Central memory CD8-positive, alpha-beta T cell (primary cell): Measurements from ENCODE around the gene SLC6A3.
"Not testable (repeated sequence)": the region's sequence is repeated elsewhere in the genome, so short reads cannot be mapped to it uniquely, and the experiment has no call there.

Source experiments
- ATAC-seq: fragments of 150-1000 bp; cut with Tn5 transposase; replicated peaks from 2 replicates; pipeline ENCODE4 v1.10.0; 2022; ENCODE audit warnings: mild to moderate bottlenecking, moderate FRiP score, moderate number of reproducible peaks; ENCODE audit not compliant: poor library complexity, severe bottlenecking; ENCODE audit errors: extremely low read depth
- DNase-seq, 2 donors: peaks; one replicate each; pipeline ENCODE4 v3.0.0; 2021; ENCODE audit warnings: low spot score in 2 of 2
- H3K27ac Mint-ChIP-seq: one replicate; pipeline ENCODE4 v1.8.0; 2022; ENCODE audit warnings: low read depth, mild to moderate bottlenecking, moderate library complexity, mixed read lengths
- H3K27me3 Mint-ChIP-seq: one replicate; pipeline ENCODE4 v1.8.0; 2022; ENCODE audit warnings: mixed read lengths
- H3K36me3 Mint-ChIP-seq: one replicate; pipeline ENCODE4 v1.8.0; 2022; ENCODE audit warnings: mild to moderate bottlenecking, moderate library complexity, mixed read lengths; ENCODE audit not compliant: insufficient read depth
- H3K4me1 Mint-ChIP-seq: one replicate; pipeline ENCODE4 v1.8.0; 2022; ENCODE audit warnings: mixed read lengths
- H3K4me3 Mint-ChIP-seq: one replicate; pipeline ENCODE4 v1.8.0; 2022; ENCODE audit warnings: mild to moderate bottlenecking, moderate library complexity, mixed read lengths
- H3K9me3 Mint-ChIP-seq: one replicate; pipeline ENCODE4 v1.8.0; 2022; ENCODE audit warnings: mixed read lengths

The SLC6A3 gene

DNA sequence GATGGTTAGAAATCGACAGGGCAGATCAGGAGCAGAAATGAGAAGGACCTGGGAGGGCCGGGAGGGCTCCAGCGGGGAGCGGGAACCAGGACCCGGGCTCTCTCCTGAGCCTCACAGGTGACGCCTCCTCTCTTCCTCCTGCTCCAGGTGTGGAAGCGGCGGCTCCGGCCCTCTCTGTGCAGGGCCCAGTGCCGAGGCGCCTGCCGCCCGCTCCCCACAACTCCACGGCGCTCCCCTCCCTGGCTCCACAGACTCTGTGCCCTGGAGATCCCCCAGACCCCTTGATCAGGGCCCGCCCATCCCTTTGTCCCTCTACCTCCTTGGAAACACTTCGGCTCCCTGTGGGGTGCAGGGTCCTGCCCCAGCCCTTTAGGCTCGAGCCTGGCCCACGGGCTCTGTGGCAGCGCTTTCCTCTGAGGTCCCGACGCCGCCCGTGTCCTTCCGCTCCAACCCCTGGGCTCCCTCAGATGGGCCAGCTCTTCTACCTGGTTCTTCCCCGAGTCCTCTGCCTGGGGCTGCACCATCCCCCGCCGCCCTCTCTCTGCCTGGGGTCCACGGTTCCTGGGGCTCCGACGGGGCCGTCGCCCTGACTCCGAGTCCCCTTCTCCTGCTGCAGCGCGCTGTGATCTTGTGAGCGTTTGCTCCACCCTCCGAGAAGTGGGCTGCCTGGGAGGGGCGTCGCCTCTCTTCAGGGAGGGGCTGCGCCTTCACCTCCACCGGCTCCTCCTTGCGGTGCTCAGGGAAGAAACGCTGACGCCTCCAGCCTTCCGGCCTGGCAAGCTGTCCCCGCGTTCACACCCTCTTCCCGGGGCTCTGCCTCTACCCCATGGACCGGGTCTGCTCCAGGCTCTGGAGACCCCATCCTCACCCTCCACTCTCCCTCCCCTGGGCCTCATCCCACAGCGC lies 22.4 kb upstream of the SLC6A3 start:
- H3K4me3 Mint-ChIP-seq: no peak overlapping the region
- DNase-seq (no peak), ATAC-seq (no peak)
- H3K4me1 Mint-ChIP-seq: peaks cover 25% of the 10 kb centered on the region
- peaks cover 5% of the 10 kb centered on the region for H3K9me3 Mint-ChIP-seq
- peak overlapping the region; percentile 86 for H3K27ac Mint-ChIP-seq
- H3K27me3 Mint-ChIP-seq: no peaks in the 10 kb centered on the region
- H3K36me3 Mint-ChIP-seq: peaks cover 50% of the 10 kb centered on the region

DNA sequence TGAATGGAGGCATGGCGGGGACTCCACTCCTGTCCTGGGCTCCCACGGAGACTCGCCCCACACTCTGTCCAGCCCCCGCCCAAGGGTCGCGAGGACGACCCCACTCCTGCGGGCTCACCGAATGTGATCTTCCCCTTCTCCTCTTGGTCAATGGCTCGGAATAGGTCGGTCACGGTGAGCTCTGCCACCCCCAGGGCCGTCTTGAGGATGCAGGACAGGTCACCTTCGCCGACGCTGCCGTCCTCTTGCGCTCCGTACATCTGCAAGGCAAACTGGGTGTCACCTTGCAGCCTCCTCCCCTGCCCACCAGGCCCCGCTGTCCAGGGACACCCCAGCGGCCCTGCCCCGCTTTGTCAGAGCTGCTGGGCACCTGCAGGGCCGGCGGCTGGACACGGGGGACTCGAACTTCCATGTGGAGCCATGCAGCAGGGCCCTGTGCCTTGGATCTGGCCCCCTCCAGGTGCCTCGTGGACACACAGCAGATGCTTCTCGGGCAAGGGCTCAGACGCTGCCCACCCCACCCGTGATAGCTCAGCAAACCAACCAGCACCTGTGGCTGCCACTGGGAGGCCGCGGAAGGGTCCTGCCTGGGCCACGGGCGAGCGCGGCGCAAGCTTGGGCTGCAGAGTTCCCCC lies 21.5 kb upstream of the SLC6A3 start:
- ATAC-seq: no peak
- H3K27ac Mint-ChIP-seq: no peak overlapping the region
- peaks cover 53% of the 10 kb centered on the region for H3K36me3 Mint-ChIP-seq
- H3K27me3 Mint-ChIP-seq: no peaks in the 10 kb centered on the region
- peaks cover 23% of the 10 kb centered on the region for H3K4me1 Mint-ChIP-seq
- DNase-seq: no peak
- peaks cover 5% of the 10 kb centered on the region for H3K9me3 Mint-ChIP-seq
- H3K4me3 Mint-ChIP-seq: no peak overlapping the region

DNA sequence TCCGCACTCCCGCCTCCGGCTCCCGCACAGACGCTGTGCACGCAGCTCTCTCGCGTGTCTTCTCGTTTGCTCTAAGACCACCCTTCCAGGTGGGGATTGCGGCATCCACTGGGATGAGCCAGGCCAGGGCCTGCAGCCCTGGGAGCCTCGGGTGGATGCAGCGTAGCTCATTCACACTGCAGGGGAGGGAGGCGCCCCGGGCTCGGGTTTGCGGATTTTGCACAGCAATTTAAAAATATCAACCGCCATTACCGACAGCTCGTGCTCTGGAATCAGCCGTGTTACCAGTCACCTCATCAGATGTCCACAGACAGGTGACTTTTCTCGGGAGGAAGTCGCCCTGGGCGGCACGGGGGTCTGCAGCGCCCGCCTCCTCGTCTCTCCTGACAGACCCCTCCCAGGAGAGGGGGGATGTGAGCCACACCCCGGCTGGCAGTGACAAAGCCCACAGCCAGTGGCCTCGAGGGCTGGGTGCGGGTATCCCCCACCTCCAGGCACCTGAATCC lies 20.8 kb upstream of the SLC6A3 start:
- ATAC-seq: no peak
- H3K4me3 Mint-ChIP-seq: no peak overlapping the region
- DNase-seq: no peak
- peaks cover 56% of the 10 kb centered on the region for H3K36me3 Mint-ChIP-seq
- H3K27ac Mint-ChIP-seq: no peak overlapping the region
- H3K27me3 Mint-ChIP-seq: no peaks in the 10 kb centered on the region
- peaks cover 5% of the 10 kb centered on the region for H3K9me3 Mint-ChIP-seq
- H3K4me1 Mint-ChIP-seq: peaks cover 16% of the 10 kb centered on the region

- Mint-ChIP-seq H3K4me3 (no peak overlapping the region), H3K9me3 (peaks cover 5% of the 10 kb centered on the region), H3K27me3 (no peaks in the 10 kb centered on the region), H3K27ac (no peak overlapping the region), H3K4me1 (peaks cover 16% of the 10 kb centered on the region), H3K36me3 (peaks cover 64% of the 10 kb centered on the region)
- ATAC-seq (no peak), DNase-seq (no peak)
Observed at GRCh38 chr5:1465117-1465516, 19.9 kb upstream of the SLC6A3 start.

GRCh38 chr5:1464511-1464910 lies 19.3 kb upstream of the SLC6A3 start:
- no peak overlapping the region for H3K4me3 Mint-ChIP-seq
- DNase-seq (no peak), ATAC-seq (no peak)
- peaks cover 67% of the 10 kb centered on the region for H3K36me3 Mint-ChIP-seq
- no peaks in the 10 kb centered on the region for H3K27me3 Mint-ChIP-seq
- no peak overlapping the region for H3K27ac Mint-ChIP-seq
- H3K9me3 Mint-ChIP-seq: peaks cover 5% of the 10 kb centered on the region
- H3K4me1 Mint-ChIP-seq: peaks cover 16% of the 10 kb centered on the region

DNA sequence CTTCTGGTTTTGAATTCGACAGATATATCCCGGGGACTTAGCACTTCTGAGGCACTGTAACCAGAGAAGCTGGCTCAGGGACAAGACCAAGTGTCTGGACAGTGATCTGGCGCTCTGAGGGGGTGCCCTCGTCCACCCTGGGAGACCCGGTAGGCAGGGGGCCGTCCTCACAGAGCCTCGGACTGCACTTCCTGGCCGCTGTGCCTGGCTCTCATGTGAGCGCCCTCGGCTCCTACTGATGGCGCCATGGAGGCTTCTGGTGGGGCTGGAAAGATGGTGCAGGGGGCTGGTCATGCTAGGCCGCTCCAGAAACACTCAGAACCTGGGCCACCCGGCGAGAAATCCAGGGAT lies 18.8 kb upstream of the SLC6A3 start:
- no peak for DNase-seq
- H3K27me3 Mint-ChIP-seq: no peaks in the 10 kb centered on the region
- no peak overlapping the region for H3K4me3 Mint-ChIP-seq

DNA sequence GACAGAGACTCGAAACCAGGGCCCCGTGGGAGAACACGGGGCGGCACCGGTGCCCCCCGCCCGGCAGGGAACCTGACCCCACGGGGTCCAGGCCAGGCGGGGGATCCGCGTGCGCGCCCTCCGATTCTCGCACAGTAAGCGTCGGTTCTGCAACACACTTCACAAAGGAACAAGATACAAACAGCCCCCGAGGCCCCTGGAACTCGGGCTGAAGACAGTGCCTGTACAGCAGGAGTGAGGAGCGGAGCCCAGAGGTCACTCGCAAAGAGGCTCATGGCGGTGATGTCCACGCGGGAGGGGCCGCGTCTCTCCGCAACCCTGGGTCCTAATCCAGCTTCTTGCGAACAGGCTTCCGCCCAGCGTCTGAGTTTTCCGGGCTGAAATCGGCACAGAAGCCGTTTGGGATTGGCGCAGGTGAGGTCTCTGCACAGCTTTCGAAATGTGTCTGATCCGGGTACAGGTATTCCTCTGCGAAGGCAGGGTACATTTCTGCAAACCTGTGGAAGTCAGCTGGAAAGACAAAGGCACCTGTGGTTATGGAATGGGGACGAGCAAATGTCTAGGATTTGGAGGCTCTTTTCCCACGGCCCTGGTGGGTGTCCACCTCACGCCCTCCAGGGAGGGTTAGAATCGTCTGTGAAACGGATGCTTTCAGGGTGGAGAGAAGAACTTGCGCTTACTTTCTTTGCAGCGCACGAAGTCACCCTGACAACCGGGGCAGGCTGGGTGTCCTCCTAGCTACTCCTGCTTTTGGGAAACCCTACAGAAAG lies 18.3 kb upstream of the SLC6A3 start:
- Mint-ChIP-seq H3K4me1 (peaks cover 16% of the 10 kb centered on the region), H3K27ac (no peak overlapping the region), H3K4me3 (no peak overlapping the region), H3K36me3 (peaks cover 67% of the 10 kb centered on the region), H3K9me3 (peaks cover 5% of the 10 kb centered on the region), H3K27me3 (no peaks in the 10 kb centered on the region)
- DNase-seq (no peak), ATAC-seq (no peak)

More for the DNA sequence above, 18.8 kb upstream of the SLC6A3 start:
- Mint-ChIP-seq H3K27ac (no peak overlapping the region), H3K9me3 (peaks cover 5% of the 10 kb centered on the region), H3K36me3 (peaks cover 67% of the 10 kb centered on the region), H3K4me1 (peaks cover 16% of the 10 kb centered on the region)
- no peak for ATAC-seq

GRCh38 chr5:1462358-1462757 lies 17.1 kb upstream of the SLC6A3 start:
- H3K36me3 Mint-ChIP-seq: peaks cover 65% of the 10 kb centered on the region
- no peak overlapping the region for H3K4me3 Mint-ChIP-seq

DNA sequence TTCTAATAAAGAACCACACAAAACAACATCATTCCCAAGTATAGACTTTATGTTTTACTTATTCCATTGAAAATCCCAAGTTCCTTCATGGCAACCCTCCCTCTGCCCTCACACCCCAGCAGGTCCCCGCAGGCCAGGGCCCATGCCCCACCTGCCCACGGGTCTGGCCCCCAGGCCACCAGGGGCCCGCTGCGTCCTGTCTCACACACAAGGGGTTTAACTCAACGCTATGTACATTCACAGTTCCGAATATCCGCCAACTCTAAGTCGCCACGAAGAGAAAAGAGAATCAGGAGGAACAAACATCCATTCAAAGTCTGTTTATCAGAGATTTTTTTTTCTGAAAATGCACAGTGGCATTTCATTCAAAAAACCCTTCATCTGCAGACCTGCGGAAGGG lies 16.2 kb upstream of the SLC6A3 start:
- no peaks in the 10 kb centered on the region for H3K27me3 Mint-ChIP-seq
- no peak overlapping the region for H3K4me3 Mint-ChIP-seq
- H3K27ac Mint-ChIP-seq: no peak overlapping the region
- H3K36me3 Mint-ChIP-seq: peaks cover 58% of the 10 kb centered on the region
- ATAC-seq: no peak
- peaks cover 12% of the 10 kb centered on the region for H3K4me1 Mint-ChIP-seq
- peaks cover 5% of the 10 kb centered on the region for H3K9me3 Mint-ChIP-seq
- DNase-seq: no peak

More at GRCh38 chr5:1462358-1462757, 17.1 kb upstream of the SLC6A3 start:
- Mint-ChIP-seq H3K4me1 (peaks cover 12% of the 10 kb centered on the region), H3K9me3 (peaks cover 5% of the 10 kb centered on the region), H3K27me3 (no peaks in the 10 kb centered on the region), H3K27ac (peak overlapping the region; percentile 53)
- DNase-seq (no peak), ATAC-seq (no peak)

DNA sequence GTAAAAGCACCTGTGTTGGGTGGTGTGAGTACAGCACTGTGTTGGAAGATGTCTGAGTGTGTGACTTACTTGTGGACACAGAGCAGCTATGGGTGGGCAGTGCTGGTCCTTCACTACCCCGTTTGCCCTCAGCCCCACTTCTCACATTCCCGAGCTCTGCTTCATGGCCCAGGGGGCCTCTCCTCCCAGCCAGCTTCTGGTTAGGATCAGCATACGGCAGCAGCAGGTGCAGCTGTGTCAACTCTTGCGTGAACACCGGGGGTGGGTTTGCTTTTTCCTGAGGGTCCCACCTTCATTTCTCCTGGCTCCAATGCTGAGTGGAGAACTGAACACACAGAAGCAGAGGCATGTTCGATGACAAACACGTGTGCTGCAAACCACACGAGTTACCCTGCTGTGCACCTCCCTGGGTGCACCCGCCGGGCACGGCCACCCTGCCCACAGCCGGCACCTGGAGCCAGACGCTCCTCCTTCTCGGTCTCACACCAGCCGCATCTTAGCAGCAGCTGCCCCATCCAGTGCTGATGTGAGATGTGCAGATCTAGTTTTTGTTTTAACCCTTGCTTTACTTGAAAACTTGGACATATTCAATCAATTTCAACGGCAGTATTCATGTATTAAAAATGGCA lies 14.9 kb upstream of the SLC6A3 start:
- H3K4me3 Mint-ChIP-seq: no peak overlapping the region
- H3K27ac Mint-ChIP-seq: no peak overlapping the region
- DNase-seq (no peak), ATAC-seq (no peak)
- H3K9me3 Mint-ChIP-seq: peaks cover 5% of the 10 kb centered on the region
- peaks cover 7% of the 10 kb centered on the region for H3K4me1 Mint-ChIP-seq
- H3K36me3 Mint-ChIP-seq: peaks cover 49% of the 10 kb centered on the region
- no peaks in the 10 kb centered on the region for H3K27me3 Mint-ChIP-seq

DNA sequence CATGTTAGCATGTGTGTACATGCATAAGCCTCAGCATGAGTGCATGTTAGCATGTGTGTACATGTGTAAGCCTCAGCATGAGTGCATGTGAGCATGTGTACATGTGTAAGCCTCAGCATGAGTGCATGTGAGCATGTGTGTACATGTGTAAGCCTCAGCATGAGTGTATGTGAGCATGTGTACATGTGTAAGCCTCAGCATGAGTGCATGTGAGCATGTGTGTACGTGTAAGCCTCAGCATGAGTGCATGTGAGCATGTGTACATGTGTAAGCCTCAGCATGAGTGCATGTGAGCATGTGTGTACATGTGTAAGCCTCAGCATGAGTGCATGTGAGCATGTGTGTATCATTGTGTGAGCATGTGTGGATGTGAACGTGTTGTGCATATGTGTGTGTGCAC lies 14.2 kb upstream of the SLC6A3 start:
- not testable (repeated sequence) for DNase-seq, H3K4me3 Mint-ChIP-seq, H3K4me1 Mint-ChIP-seq, ATAC-seq, H3K27me3 Mint-ChIP-seq, H3K27ac Mint-ChIP-seq, H3K9me3 Mint-ChIP-seq
- peaks cover 43% of the 10 kb centered on the region for H3K36me3 Mint-ChIP-seq
